Thyroid gland (tissue), 4 donors: Measurements from ENCODE around the gene TAF1B. TPM values are rescaled to one million over a fixed set of nuclear protein-coding genes. Genes with fewer than 3 reads are reported as not detected.

ENCODE experiments used
- DNase-seq, 2 donors: peaks; one replicate each; pipeline ENCODE4 v3.0.0-alpha.2; 2019
- H3K27ac ChIP-seq, 3 donors: fragments of 200-600 bp; sonication (generic); 1 replicate in 2 of 3; 2 replicates in 1 of 3; pipeline ENCODE4 v1.5.1; 2016 to 2019; ENCODE audit warnings: mild to moderate bottlenecking in 1 of 3, moderate library complexity in 1 of 3
- H3K27me3 ChIP-seq: fragments of 200-600 bp; sonication (generic); one replicate; pipeline ENCODE4 v1.5.1; 2019
- H3K36me3 ChIP-seq, 2 donors: fragments of 200-600 bp; sonication (generic); one replicate each; pipeline ENCODE4 v1.5.1; 2016 to 2019
- H3K4me1 ChIP-seq, 2 donors: fragments of 200-600 bp; sonication (generic); one replicate each; pipeline ENCODE4 v1.5.1; 2017 to 2019
- H3K4me3 ChIP-seq, 3 donors: fragments of 200-600 bp; sonication (generic); replicated peaks in 1 of 3; 1 replicate in 2 of 3; 2 replicates in 1 of 3; pipeline ENCODE4 v1.5.1; 2016; ENCODE audit warnings: mild to moderate bottlenecking in 1 of 3
- H3K9me3 ChIP-seq: fragments of 200-600 bp; sonication (generic); one replicate; pipeline ENCODE4 v1.5.1; 2017
- POLR2A ChIP-seq, 2 donors: fragments of 450-650 bp; IDR thresholded peaks; one replicate each; pipeline ENCODE4 v1.6.1; 2017; ENCODE audit warnings: antibody characterized with exemption in 2 of 2, mild to moderate bottlenecking in 2 of 2, moderate library complexity in 1 of 2
- WGBS, 2 donors: methylation state at CpG; one replicate each; pipeline ENCODE4 v1.1.5; 2017; 5-methylcytosine and 5-hydroxymethylcytosine counted together
- intact Hi-C: fragments of 100-400 bp; cut with DNase I; formaldehyde crosslinking; loops from one replicate; pipeline ENCODE4 v1.15.1; 2023
- total RNA-seq, 4 donors: library from RNA; depleted of rRNA; stranded (reverse); fragments of >200 nt; gene quantifications; one replicate each; pipeline ENCODE4 v1.2.3, GENCODE V29; 2016
- TF ChIP-seq, protein P1 (sequence below), 6 experiments: fragments of 200-600 bp in 3 of 6; fragments of 450-650 bp in 3 of 6; sonication (generic) in 3 of 6; IDR thresholded peaks; one replicate each; pipeline ENCODE4 v1.5.1; 2016 to 2019; ENCODE audit warnings: antibody characterized with exemption in 6 of 6, mild to moderate bottlenecking in 2 of 6, inconsistent platforms in 1 of 6, moderate library complexity in 1 of 6

Gene TAF1B
- total RNA-seq, 4 donors from 2014 or later: 18.6 to 33.9 (median 25.8) TPM

DNA sequence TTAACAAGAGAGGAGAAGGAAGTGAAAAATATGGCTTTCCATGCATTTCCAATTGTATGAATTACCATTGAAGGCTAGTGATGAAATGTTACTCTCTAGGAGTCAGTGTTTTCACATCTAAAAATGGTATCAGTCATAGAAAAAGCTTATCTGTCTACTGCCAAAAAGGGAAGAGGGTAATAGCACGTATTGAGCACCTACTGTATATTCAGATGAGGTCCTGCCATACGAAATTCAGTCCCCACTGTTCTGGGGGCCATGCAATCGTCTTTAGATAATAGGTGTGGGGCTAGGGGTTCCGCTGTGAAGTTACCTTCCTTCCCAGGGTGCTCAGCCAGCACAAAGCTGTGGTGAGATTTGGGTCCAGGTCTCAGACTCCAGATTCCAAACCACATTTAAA, 94.0 kb downstream of the TAF1B start:
- DNase-seq: no peak
- intact Hi-C loops: no loop called here
- Histone ChIP-seq H3K27me3 (no peaks in the 10 kb centered on the region), H3K4me1 (peaks cover 0 to 11% of the 10 kb centered on the region in 2 donors), H3K27ac (no peak overlapping the region), H3K4me3 (no peak overlapping the region), H3K9me3 (no peaks in the 10 kb centered on the region), H3K36me3 (peaks cover 8 to 10% of the 10 kb centered on the region in 2 donors)
- 89 to 95% methylated on average over 4 of the region's 4 CpGs for WGBS, 2 donors
- TF ChIP-seq, protein P1, sequence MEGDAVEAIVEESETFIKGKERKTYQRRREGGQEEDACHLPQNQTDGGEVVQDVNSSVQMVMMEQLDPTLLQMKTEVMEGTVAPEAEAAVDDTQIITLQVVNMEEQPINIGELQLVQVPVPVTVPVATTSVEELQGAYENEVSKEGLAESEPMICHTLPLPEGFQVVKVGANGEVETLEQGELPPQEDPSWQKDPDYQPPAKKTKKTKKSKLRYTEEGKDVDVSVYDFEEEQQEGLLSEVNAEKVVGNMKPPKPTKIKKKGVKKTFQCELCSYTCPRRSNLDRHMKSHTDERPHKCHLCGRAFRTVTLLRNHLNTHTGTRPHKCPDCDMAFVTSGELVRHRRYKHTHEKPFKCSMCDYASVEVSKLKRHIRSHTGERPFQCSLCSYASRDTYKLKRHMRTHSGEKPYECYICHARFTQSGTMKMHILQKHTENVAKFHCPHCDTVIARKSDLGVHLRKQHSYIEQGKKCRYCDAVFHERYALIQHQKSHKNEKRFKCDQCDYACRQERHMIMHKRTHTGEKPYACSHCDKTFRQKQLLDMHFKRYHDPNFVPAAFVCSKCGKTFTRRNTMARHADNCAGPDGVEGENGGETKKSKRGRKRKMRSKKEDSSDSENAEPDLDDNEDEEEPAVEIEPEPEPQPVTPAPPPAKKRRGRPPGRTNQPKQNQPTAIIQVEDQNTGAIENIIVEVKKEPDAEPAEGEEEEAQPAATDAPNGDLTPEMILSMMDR (IDR thresholded peaks at IDR 0.05): no peak
- TF ChIP-seq POLR2A (IDR thresholded peaks at IDR 0.05): no peak

DNA sequence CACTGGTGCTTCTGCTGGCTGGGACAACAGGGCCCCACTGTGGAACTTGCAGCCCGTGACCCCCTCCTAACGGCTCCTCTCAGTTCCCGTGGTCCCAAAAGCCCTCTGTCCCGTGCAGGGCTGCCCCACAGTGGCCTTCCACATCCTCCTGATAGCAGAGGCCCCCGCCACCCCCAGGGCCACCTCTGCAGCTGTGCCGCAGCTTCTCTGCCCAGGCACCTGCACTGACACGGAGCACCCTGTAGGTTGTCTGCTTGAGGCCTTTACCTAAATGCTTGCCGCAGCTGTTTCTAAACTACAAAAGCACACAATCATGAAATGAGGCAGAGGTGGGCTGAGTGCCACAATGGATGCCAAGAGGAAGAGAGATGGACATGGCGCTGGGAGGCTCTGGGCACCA, 94.7 kb downstream of the TAF1B start:
- DNase-seq: no peak
- no peak overlapping the region for H3K27ac ChIP-seq
- no peaks in the 10 kb centered on the region for H3K27me3 ChIP-seq

DNA sequence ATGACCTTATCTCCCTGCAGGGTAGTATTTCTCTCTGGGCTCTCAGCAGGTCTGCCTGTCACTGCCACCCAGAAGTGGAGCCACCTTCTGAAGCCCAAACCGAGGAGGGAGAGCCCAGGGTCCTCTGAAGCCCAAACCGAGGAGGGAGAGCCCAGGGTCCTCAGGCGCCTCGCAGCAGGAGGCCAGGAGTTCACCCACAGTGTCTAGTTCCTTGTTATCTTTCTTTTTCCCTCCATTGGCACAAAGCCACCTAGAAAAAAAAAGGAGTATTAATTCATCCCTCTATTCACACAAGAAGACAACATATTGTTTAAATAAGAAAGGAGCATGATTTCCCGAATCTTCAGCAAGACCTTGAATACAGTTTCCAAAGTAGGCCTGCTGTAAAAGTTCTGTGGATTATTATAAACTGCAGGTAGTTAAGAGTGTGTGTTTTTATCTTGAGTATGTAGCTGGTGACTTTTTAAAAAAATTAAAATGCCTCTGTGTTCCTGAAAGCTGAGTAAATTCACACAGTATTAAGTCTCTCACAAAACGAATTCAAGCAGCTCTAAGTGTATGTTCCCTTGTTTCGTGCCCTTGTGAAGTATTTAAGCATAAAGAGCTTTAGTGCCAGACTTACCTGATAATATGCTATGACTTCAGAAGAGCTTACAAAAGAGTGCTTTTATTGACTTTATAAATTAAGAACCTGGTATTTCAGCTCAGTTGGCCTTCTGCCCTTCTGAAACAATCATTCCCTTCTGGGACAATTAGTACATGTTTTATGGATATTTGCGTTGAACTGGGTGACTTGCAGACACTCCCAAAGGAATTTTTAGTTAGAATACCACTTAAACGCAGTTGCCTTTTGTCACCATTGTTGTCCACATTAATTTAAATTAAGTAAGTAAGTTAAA, 96.6 kb downstream of the TAF1B start:
- TF ChIP-seq, protein P1 (IDR thresholded peaks at IDR 0.05): no peak
- TF ChIP-seq POLR2A (IDR thresholded peaks at IDR 0.05): no peak
- intact Hi-C loops: loop anchor here (10.0 kb wide), 1 partner anchor 135 kb away; no protein-coding TSS in a partner anchor
- DNase-seq: no peak
- Histone ChIP-seq H3K27ac (peak overlapping the region in 1 of 3 donors; percentile 2), H3K36me3 (no peaks in the 10 kb centered on the region), H3K9me3 (no peaks in the 10 kb centered on the region), H3K27me3 (no peaks in the 10 kb centered on the region), H3K4me1 (peaks cover 0 to 11% of the 10 kb centered on the region in 2 donors), H3K4me3 (no peak overlapping the region)
- WGBS, 2 donors: 46 to 50% methylated on average over 9 of the region's 9 CpGs

More for the DNA sequence above, 94.7 kb downstream of the TAF1B start:
- intact Hi-C loops: no loop called here
- Histone ChIP-seq H3K36me3 (peaks cover 5 to 7% of the 10 kb centered on the region in 2 donors), H3K4me3 (no peak overlapping the region), H3K4me1 (peaks cover 0 to 11% of the 10 kb centered on the region in 2 donors), H3K9me3 (no peaks in the 10 kb centered on the region)
- 77 to 98% methylated on average over 4 to 9 of the region's 9 CpGs for WGBS, 2 donors
- TF ChIP-seq, protein P1 (IDR thresholded peaks at IDR 0.05): no peak
- TF ChIP-seq POLR2A (IDR thresholded peaks at IDR 0.05): no peak

DNA sequence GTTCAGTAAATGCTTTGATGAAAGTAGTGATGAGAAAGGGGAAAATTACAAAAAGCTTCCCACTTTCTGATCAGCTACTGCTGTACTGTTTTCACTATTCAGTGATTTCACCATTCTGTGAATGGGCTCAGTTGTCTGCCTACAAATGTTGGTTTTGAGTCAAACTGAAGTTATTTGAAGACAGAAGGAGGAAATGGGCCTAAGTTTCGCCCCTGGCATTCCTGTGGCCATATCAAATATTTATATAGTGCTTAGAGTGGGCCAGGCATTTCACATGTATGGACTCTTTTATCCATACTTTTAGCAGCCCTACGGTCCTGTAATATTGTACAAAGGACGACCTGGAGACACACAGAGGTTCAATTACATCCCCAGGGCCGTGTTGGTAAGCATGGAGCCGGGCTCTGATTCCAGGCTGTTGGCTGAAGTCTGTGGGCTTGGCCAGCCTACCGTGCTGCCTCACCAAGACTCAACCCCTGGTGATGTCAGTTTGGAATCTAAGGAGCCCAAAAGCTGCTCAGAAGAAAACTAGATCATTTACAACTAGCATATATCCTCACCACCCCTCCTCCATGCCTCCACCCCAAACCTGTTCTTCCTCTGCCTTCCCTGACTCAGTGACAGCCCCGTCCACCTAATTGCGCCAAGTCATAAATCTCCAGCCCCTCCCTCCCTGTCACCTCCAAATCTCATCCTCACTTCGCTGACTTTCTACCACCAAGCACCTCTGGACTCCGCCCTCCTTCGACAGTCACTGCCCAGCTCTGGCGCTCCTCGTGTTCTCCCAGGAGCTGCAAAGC, 98.1 kb downstream of the TAF1B start:
- TF ChIP-seq POLR2A (IDR thresholded peaks at IDR 0.05): no peak
- TF ChIP-seq, protein P1 (IDR thresholded peaks at IDR 0.05): no peak
- no peaks in the 10 kb centered on the region for H3K27me3 ChIP-seq
- intact Hi-C loops: loop anchor here (10.0 kb wide), 1 partner anchor 137 kb away; no protein-coding TSS in a partner anchor
- no peaks in the 10 kb centered on the region for H3K9me3 ChIP-seq
- WGBS, 2 donors: 55 to 69% methylated on average over 13 of the region's 13 CpGs
- H3K27ac ChIP-seq: no peak overlapping the region
- H3K4me3 ChIP-seq: no peak overlapping the region
- no peaks in the 10 kb centered on the region for H3K36me3 ChIP-seq
- DNase-seq: peak in 1 of 2 donors; percentile 28
- H3K4me1 ChIP-seq: peaks cover 0 to 11% of the 10 kb centered on the region in 2 donors
